VCaP (cell line): ENCODE data around the gene ATP6V1B1.

Experiments used
- H3K27ac ChIP-seq: fragments of 450-650 bp; 2 replicates; pipeline ENCODE4 v1.5.1; 2017
- TF ChIP-seq, protein P1 (sequence below): fragments of 450-650 bp; conservative IDR thresholded peaks from 2 replicates; pipeline ENCODE4 v1.5.1; 2017; ENCODE audit warnings: mild to moderate bottlenecking, moderate library complexity

The ATP6V1B1 gene

DNA sequence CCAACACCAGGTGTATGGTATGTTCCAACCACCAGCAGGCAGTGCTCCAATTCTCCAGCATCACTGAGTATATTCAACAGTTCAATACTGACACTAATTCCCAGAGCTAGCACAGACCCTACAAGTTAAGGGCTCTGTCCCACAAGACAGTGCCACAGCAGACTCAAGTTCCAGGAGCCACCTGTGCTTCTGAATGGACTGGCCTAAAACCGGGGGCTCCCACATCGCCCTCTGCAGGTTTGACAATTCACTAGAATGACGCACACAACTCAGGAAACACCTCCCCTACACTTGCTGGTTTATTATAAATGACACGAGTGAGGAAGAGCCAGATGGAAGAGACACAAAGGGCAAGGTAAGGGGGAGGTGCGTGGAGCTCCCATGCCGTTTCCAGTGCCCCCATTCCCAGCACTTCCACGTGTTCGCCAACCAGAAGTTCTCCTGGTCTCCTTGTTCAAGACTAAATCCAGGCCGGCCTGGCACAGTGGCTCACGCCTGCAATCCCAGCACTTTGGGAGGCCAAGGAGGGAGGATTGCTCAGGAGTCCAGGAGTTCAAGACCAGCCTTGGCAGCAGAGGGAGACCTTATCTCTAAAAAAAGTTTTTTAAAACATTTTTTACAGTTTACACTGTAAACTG lies 12.2 kb upstream of the ATP6V1B1 start:
- TF ChIP-seq, protein P1, sequence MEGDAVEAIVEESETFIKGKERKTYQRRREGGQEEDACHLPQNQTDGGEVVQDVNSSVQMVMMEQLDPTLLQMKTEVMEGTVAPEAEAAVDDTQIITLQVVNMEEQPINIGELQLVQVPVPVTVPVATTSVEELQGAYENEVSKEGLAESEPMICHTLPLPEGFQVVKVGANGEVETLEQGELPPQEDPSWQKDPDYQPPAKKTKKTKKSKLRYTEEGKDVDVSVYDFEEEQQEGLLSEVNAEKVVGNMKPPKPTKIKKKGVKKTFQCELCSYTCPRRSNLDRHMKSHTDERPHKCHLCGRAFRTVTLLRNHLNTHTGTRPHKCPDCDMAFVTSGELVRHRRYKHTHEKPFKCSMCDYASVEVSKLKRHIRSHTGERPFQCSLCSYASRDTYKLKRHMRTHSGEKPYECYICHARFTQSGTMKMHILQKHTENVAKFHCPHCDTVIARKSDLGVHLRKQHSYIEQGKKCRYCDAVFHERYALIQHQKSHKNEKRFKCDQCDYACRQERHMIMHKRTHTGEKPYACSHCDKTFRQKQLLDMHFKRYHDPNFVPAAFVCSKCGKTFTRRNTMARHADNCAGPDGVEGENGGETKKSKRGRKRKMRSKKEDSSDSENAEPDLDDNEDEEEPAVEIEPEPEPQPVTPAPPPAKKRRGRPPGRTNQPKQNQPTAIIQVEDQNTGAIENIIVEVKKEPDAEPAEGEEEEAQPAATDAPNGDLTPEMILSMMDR: no peak; the same call in none of the 2 replicates
- no peak overlapping the region for H3K27ac ChIP-seq

DNA sequence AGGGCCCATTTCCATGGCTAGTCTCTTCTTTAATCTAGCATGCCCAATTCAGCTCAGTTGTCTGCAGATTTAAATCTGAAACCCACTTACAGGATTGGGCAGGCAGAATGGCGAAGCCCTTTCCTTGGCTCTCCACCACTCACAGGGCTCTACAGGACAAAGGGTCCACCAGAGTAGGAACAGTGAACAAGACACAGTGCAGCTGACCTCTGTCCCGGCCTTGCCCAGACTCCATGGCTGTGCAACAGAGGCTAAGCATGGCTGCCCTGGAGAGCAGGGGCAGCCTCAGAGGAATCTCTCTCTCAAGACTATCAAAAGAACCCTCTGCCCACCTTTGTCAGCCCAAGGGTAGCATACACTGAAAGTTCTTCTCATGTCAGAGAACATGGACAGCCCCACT lies 9.7 kb upstream of the ATP6V1B1 start:
- TF ChIP-seq, protein P1: no peak
- H3K27ac ChIP-seq: no peak overlapping the region

DNA sequence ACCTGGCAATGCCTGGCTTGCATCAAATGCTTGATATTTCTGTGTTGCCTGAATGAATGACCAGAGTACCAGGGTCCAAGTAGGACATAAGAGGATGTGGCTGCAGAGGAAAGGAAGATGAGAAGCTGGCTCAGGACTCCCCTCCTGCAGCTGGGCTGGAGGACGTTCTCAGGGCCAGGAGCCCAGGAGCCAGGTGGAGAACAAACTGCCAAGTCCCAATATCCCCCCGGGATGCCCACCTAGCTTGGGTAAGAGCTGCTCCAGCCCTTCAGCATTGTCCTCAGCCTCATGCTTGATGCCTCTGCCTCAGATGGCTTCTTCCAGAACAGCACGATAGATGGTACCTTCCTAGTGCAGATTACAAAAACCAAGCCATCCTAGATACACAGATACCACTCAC lies 8.6 kb upstream of the ATP6V1B1 start:
- TF ChIP-seq, protein P1: no peak
- H3K27ac ChIP-seq: no peak overlapping the region

DNA sequence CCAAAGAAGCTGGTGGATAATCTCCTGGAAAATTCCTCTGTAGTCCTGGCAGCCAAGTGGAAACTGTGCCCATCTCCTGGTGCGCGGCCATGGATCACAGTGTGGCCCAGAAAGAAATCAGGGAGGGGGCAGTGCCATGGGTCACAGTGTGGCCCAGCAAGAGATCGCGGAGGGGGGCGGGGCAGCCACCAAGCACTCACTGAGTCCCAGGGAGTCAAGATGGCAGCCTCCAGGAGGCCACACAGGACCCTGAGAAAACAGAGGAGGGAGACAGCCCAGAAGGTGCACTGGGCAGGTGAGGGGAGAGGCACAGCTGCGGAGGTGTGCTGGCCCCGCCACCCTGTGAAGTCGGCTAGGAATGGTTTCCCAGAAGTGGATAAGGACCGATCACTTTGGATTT lies 8.1 kb upstream of the ATP6V1B1 start:
- TF ChIP-seq, protein P1: no peak
- no peak overlapping the region for H3K27ac ChIP-seq

DNA sequence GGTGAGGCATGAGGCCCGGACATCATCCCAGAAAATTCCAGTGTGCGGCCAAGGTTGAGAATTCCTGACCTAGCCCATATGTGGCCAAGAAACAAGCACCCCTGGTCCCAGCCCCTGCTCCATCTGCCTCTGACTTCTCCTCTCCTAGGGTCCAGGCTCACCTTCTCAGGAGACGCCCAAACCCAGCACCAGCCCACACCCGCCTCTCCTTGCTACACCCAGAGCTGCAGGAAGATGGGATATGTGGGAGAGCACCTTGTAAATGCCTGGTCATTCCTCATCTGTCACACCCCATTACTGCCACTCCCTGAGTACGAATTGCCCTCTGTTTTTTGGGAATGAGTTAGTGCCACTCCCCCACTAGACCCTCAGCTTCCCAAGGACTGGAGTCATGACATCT lies 7.3 kb upstream of the ATP6V1B1 start:
- no peak overlapping the region for H3K27ac ChIP-seq
- TF ChIP-seq, protein P1: no peak

DNA sequence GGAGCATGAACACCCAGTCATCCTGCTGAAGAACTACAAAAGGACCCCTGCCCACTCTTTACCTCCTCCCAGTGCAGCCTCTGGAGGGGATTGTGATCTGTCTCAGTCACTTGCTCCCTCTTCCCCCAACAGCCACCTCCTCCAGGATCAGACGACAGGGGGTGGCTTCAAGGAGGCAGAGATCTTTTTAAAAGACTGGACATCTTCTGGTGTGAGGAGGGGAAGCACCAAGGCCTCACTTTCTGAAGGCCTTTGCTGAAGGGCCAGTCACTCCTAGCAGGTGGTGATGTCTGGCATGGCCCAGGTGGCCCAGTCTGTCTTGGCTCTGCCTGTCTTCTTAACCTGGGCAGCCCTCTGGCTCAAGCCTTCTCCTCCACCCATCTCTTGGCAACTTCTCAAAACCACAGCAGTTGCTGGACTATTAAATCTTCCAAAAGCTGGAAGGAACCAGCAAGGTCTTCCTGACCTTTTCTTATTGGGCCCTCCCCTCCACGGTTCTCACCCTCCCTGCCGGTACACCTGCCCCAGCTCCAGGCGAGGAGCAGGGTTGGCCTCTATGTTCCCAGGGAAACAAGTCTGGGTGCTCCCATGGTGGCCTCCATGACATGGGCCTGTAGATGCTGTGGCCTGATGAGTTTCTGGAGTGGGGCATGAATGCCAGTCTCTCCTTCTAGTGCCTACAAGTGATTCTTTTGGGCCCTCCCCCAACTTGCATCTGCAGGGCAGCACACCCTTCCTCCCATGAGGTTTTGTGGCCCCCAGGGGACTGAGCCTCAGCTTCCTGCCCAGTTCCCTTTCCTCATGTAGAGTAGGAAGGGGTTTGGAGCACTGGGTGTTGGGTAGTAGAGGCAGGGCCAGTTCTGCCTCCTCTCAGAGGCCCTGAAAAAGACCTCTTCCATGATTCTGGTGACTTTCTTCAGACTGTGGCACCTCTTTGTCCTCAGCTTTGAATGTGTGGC lies 5.0 kb upstream of the ATP6V1B1 start:
- no peak overlapping the region for H3K27ac ChIP-seq
- TF ChIP-seq, protein P1: no peak

DNA sequence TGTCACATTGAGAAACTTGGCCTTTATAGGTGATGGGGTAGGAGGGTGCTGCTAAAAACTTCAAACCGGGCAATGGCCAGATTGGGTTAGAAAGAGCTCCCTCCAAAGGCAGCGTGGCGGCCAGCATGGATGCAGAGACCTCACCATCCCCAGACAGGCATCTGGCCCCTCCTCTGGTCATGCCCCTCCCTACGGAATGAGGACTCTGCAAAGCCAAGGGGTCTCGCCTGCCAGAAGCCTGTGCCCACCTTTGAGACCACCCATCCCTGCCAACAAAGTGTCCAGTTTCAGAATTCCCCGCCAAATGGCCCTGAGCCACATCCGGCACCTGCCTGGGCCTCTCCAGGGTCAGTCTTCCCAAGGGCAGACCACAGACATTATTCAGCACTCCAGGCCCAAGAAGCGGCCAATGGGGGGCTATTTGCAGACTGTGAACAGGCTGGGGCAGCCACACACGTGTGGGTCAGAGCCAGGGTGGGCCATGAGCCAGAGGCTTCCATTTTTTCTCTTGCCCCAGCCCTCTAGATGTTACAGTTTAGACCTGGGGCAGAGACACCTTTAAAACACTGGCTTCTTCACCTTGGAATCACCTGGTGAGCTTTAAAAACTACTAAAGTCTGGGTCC lies 4.2 kb upstream of the ATP6V1B1 start:
- TF ChIP-seq, protein P1: no peak

More for the DNA sequence above, 4.2 kb upstream of the ATP6V1B1 start:
- no peak overlapping the region for H3K27ac ChIP-seq
